Esophagus squamous epithelium (tissue), 4 donors: ENCODE data around the gene ADRM1.

ENCODE experiments used
- POLR2A ChIP-seq, 4 donors: fragments of 450-650 bp; IDR thresholded peaks; one replicate each; pipeline ENCODE4 v1.6.1; 2017; ENCODE audit warnings: antibody characterized with exemption in 4 of 4, mild to moderate bottlenecking in 4 of 4, moderate library complexity in 3 of 4
- TF ChIP-seq, protein P1 (sequence below), 6 experiments: fragments of 450-650 bp in 4 of 6; fragments of 200-600 bp in 2 of 6; sonication (generic) in 2 of 6; IDR thresholded peaks; one replicate each; pipeline ENCODE4 v1.5.1; 2016 to 2019; ENCODE audit warnings: antibody characterized with exemption in 6 of 6, mild to moderate bottlenecking in 4 of 6, moderate library complexity in 4 of 6

DNA sequence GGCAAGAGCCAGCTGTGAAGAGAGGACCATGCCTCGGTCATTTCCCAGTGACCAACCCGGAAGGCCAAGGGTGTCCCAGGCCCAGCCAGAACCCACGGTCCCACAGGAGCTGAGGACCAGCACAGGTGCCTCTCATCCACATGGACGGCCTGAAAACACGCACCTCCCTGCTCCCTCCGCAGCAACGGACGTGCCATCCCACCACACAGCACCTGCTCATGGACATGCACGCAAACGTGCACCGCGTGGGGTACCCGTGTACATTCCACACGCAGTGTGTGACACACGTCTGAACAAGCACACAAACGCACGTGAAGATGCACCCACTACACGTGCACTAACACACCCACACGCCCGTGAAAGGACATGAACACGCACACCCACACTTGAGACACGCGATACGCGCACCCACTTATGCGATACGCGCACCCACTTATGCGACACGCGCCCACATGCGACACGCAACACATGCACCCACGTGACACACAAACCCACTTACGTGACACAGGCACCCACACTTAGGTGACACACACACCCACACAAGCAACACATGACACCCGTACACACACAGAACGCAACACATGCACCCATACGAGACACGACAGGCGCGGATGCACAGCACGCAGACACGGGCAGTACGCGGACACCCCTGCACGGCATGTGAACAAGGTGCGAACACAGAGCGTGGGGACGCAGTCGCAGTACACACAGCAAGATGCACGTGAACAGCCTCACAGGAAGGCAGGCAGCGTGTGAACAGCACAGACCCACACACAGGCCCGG is 34.2 kb downstream of the ADRM1 start:
- TF ChIP-seq, protein P1, sequence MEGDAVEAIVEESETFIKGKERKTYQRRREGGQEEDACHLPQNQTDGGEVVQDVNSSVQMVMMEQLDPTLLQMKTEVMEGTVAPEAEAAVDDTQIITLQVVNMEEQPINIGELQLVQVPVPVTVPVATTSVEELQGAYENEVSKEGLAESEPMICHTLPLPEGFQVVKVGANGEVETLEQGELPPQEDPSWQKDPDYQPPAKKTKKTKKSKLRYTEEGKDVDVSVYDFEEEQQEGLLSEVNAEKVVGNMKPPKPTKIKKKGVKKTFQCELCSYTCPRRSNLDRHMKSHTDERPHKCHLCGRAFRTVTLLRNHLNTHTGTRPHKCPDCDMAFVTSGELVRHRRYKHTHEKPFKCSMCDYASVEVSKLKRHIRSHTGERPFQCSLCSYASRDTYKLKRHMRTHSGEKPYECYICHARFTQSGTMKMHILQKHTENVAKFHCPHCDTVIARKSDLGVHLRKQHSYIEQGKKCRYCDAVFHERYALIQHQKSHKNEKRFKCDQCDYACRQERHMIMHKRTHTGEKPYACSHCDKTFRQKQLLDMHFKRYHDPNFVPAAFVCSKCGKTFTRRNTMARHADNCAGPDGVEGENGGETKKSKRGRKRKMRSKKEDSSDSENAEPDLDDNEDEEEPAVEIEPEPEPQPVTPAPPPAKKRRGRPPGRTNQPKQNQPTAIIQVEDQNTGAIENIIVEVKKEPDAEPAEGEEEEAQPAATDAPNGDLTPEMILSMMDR (IDR thresholded peaks at IDR 0.05), result no peak
- TF ChIP-seq POLR2A (IDR thresholded peaks at IDR 0.05), result no peak
